ENCODE data around the gene ALPK1.

GRCh38 chr4:112276113-112276512, 21.1 kb upstream of the ALPK1 start:
- TF ChIP-seq CTCF (conservative IDR thresholded peaks at IDR 0.05; ENCODE audit: low read depth in 2 of 2): no peak
- no peak for TF ChIP-seq CREB1 (CRISPR knock-in tag; IDR thresholded peaks at IDR 0.05; ENCODE audit: low read depth)
- no peak for TF ChIP-seq EZH2 (IDR thresholded peaks at IDR 0.05; ENCODE audit: low read depth, unreplicated experiment)

All from GM23338 (cell line).